Mesodermal cell (in vitro differentiated cells): ENCODE results near the gene TFF2.

Experiments
- H3K27ac ChIP-seq: 2 replicates; pipeline ENCODE4 v1.7.0; 2013; ENCODE audit warnings: mild to moderate bottlenecking, low read depth, low read length, moderate library complexity; ENCODE audit not compliant: severe bottlenecking
- H3K36me3 ChIP-seq: 2 replicates; pipeline ENCODE4 v1.7.1; 2013; ENCODE audit warnings: mild to moderate bottlenecking, low read length, moderate library complexity; ENCODE audit not compliant: control insufficient read depth, insufficient read depth
- H3K4me1 ChIP-seq: one replicate; pipeline ENCODE4 v1.7.1; 2013; ENCODE audit warnings: mild to moderate bottlenecking, low read length; ENCODE audit not compliant: insufficient read depth, control insufficient read depth, poor library complexity, severe bottlenecking
- H3K4me3 ChIP-seq: 2 replicates; pipeline ENCODE4 v1.7.0; 2013; ENCODE audit warnings: low read length, control low read depth, mild to moderate bottlenecking; ENCODE audit not compliant: insufficient read depth, poor library complexity, severe bottlenecking; ENCODE audit errors: extremely low read depth
- H3K9me3 ChIP-seq: 2 replicates; pipeline ENCODE4 v1.7.1; 2013; ENCODE audit warnings: mild to moderate bottlenecking, low read length, moderate library complexity; ENCODE audit not compliant: control insufficient read depth
- WGBS, 2 experiments: methylation state at CpG; one replicate each; pipeline ENCODE4 v1.1.5; 2013; ENCODE audit warnings: missing lambda C conversion rate in 2 of 2; ENCODE audit not compliant: insufficient coverage in 2 of 2; 5-methylcytosine and 5-hydroxymethylcytosine counted together

Gene TFF2

GRCh38 chr21:42375506-42375905, 24.7 kb upstream of the TFF2 start:
- Histone ChIP-seq H3K4me3 (no peak overlapping the region), H3K27ac (no peak overlapping the region), H3K36me3 (no peaks in the 10 kb centered on the region), H3K4me1 (no peaks in the 10 kb centered on the region), H3K9me3 (no peaks in the 10 kb centered on the region)
- 82 to 88% methylated on average over 8 to 11 of the region's 11 CpGs for WGBS, 2 experiments

GRCh38 chr21:42374864-42375499, 24.2 kb upstream of the TFF2 start:
- H3K4me1 ChIP-seq, result no peaks in the 10 kb centered on the region
- H3K9me3 ChIP-seq, result no peaks in the 10 kb centered on the region
- 31 to 37% methylated on average over 17 to 20 of the region's 23 CpGs for WGBS, 2 experiments
- no peak overlapping the region for H3K27ac ChIP-seq
- H3K4me3 ChIP-seq, result no peak overlapping the region
- no peaks in the 10 kb centered on the region for H3K36me3 ChIP-seq

GRCh38 chr21:42374457-42374856, 23.7 kb upstream of the TFF2 start:
- 82 to 97% methylated on average over 3 to 5 of the region's 7 CpGs for WGBS, 2 experiments

GRCh38 chr21:42373908-42374455, 23.2 kb upstream of the TFF2 start:
- Histone ChIP-seq H3K9me3 (no peaks in the 10 kb centered on the region), H3K36me3 (no peaks in the 10 kb centered on the region), H3K4me3 (no peak overlapping the region), H3K4me1 (no peaks in the 10 kb centered on the region), H3K27ac (no peak overlapping the region)
- 91 to 96% methylated on average over 14 to 16 of the region's 16 CpGs for WGBS, 2 experiments

More at GRCh38 chr21:42374457-42374856, 23.7 kb upstream of the TFF2 start:
- H3K9me3 ChIP-seq, result no peaks in the 10 kb centered on the region
- H3K4me1 ChIP-seq, result no peaks in the 10 kb centered on the region
- no peak overlapping the region for H3K27ac ChIP-seq
- no peaks in the 10 kb centered on the region for H3K36me3 ChIP-seq
- no peak overlapping the region for H3K4me3 ChIP-seq

GRCh38 chr21:42373196-42373907, 22.6 kb upstream of the TFF2 start:
- H3K4me3 ChIP-seq, result no peak overlapping the region
- WGBS, 2 experiments, result 85 to 89% methylated on average over 14 to 23 of the region's 25 CpGs
- no peaks in the 10 kb centered on the region for H3K36me3 ChIP-seq
- H3K9me3 ChIP-seq, result no peaks in the 10 kb centered on the region
- no peaks in the 10 kb centered on the region for H3K4me1 ChIP-seq
- H3K27ac ChIP-seq, result no peak overlapping the region

- no peaks in the 10 kb centered on the region for H3K4me1 ChIP-seq
- no peaks in the 10 kb centered on the region for H3K36me3 ChIP-seq
- 80 to 82% methylated on average over 17 to 18 of the region's 18 CpGs for WGBS, 2 experiments
- H3K4me3 ChIP-seq, result no peak overlapping the region
- H3K27ac ChIP-seq, result no peak overlapping the region
- H3K9me3 ChIP-seq, result no peaks in the 10 kb centered on the region
Observed at GRCh38 chr21:42370894-42371654, 20.3 kb upstream of the TFF2 start.

GRCh38 chr21:42369821-42370220, 19.0 kb upstream of the TFF2 start:
- 75 to 90% methylated on average over 10 of the region's 16 CpGs for WGBS, 2 experiments
- H3K4me1 ChIP-seq, result no peaks in the 10 kb centered on the region
- H3K9me3 ChIP-seq, result no peaks in the 10 kb centered on the region
- H3K27ac ChIP-seq, result no peak overlapping the region
- no peak overlapping the region for H3K4me3 ChIP-seq
- H3K36me3 ChIP-seq, result no peaks in the 10 kb centered on the region

- no peak overlapping the region for H3K27ac ChIP-seq
Observed at GRCh38 chr21:42367367-42368165, 16.8 kb upstream of the TFF2 start.

GRCh38 chr21:42366292-42367010, 15.7 kb upstream of the TFF2 start, which contains the start of gene TFF1:
TSS of gene TFF1 (minus strand) at chr21:42366535. CDS start at chr21:42366495, 40 bp downstream.
- Histone ChIP-seq H3K27ac (no peak within 1 kb of the TSS), H3K4me1 (no peaks in the 10 kb centered on the region), H3K36me3 (no peaks in the 10 kb centered on the region), H3K9me3 (no peaks in the 10 kb centered on the region), H3K4me3 (no peak within 1 kb of the TSS)
- WGBS, 2 experiments, result 89 to 93% methylated on average over 17 to 19 of the region's 19 CpGs

More at GRCh38 chr21:42367367-42368165, 16.8 kb upstream of the TFF2 start:
- H3K36me3 ChIP-seq, result no peaks in the 10 kb centered on the region
- H3K9me3 ChIP-seq, result no peaks in the 10 kb centered on the region
- 87 to 90% methylated on average over 10 to 12 of the region's 14 CpGs for WGBS, 2 experiments
- H3K4me1 ChIP-seq, result no peaks in the 10 kb centered on the region
- no peak overlapping the region for H3K4me3 ChIP-seq
